Measurements from ENCODE around the gene FAM83F.

GRCh38 chr22:39967996-39968972, 26.5 kb upstream of the FAM83F start:
- no peak for TF ChIP-seq SUZ12 (IDR thresholded peaks at IDR 0.05)
- no peak for TF ChIP-seq FOXK2 (IDR thresholded peaks at IDR 0.05)
- TF ChIP-seq ZNF384 (IDR thresholded peaks at IDR 0.05) = no peak
- no peak for TF ChIP-seq FOXM1 (IDR thresholded peaks at IDR 0.05; ENCODE audit: borderline replicate concordance)
- TF ChIP-seq HDGF (IDR thresholded peaks at IDR 0.05; ENCODE audit: borderline replicate concordance) = no peak
- no peak for TF ChIP-seq CTBP1 (IDR thresholded peaks at IDR 0.05; ENCODE audit: borderline replicate concordance)
